ENCODE data around the gene SMYD3. TPM values are rescaled to one million over a fixed set of nuclear protein-coding genes. Genes with fewer than 3 reads are reported as not detected.
A peak's percentile ranks its signal among the peaks of the same experiment; 100 is the strongest.

Gene SMYD3
- polyA plus RNA-seq, 2 of the 4 experiments (the other 2 are of a cell fraction) = 18.2 to 35.2 TPM

GRCh38 chr1:246139745-246140182, 367.3 kb downstream of the SMYD3 start (continued):
- TF ChIP-seq HOXB5 (CRISPR knock-in tag; IDR thresholded peaks at IDR 0.05) = no peak
- TF ChIP-seq KDM1A (IDR thresholded peaks at IDR 0.05; ENCODE audit: low read depth) = no peak
- no peak for TF ChIP-seq NPAS2 (CRISPR knock-in tag; IDR thresholded peaks at IDR 0.05; ENCODE audit: borderline replicate concordance)
- no peak for TF ChIP-seq RAD21 (conservative IDR thresholded peaks at IDR 0.05 in 1 of 2, IDR thresholded peaks at IDR 0.05 in 1 of 2)
- TF ChIP-seq ATOH8 (CRISPR knock-in tag; IDR thresholded peaks at IDR 0.05; ENCODE audit: low read depth) = no peak
- no peak for TF ChIP-seq FOSB (CRISPR knock-in tag; IDR thresholded peaks at IDR 0.05)
- TF ChIP-seq RCOR1 (IDR thresholded peaks at IDR 0.05; ENCODE audit: low read depth, low read length) = no peak
- TF ChIP-seq JUNB (IDR thresholded peaks at IDR 0.05) = peak; percentile 98
- TF ChIP-seq MAZ (IDR thresholded peaks at IDR 0.05; ENCODE audit: borderline replicate concordance, low read depth, low read length) = no peak
- TF ChIP-seq JUN (IDR thresholded peaks at IDR 0.05) = peak; percentile 83 to 84; a peak in 4 of 5 replicates
- TF ChIP-seq RARB (CRISPR knock-in tag; IDR thresholded peaks at IDR 0.05) = no peak
- no peak for TF ChIP-seq POLR2A (IDR thresholded peaks at IDR 0.05; ENCODE audit: low read length)
- TF ChIP-seq, protein P1, sequence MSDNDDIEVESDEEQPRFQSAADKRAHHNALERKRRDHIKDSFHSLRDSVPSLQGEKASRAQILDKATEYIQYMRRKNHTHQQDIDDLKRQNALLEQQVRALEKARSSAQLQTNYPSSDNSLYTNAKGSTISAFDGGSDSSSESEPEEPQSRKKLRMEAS (IDR thresholded peaks at IDR 0.05) = peak; percentile 43; the same call in 1 of the 2 replicates
- TF ChIP-seq HOXA7 (CRISPR knock-in tag; IDR thresholded peaks at IDR 0.05) = no peak
- peak; percentile 49; the same call in 1 of the 2 replicates for TF ChIP-seq HES2 (IDR thresholded peaks at IDR 0.05)
- no peak for TF ChIP-seq ZC3H11A (IDR thresholded peaks at IDR 0.05)
- TF ChIP-seq REST (IDR thresholded peaks at IDR 0.05) = no peak
- TF ChIP-seq SREBF2 (IDR thresholded peaks at IDR 0.05) = no peak
- TF ChIP-seq CHD2 (IDR thresholded peaks at IDR 0.05; ENCODE audit: low read length, partially characterized antibody) = no peak
- TF ChIP-seq, protein P2, sequence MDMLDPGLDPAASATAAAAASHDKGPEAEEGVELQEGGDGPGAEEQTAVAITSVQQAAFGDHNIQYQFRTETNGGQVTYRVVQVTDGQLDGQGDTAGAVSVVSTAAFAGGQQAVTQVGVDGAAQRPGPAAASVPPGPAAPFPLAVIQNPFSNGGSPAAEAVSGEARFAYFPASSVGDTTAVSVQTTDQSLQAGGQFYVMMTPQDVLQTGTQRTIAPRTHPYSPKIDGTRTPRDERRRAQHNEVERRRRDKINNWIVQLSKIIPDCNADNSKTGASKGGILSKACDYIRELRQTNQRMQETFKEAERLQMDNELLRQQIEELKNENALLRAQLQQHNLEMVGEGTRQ (IDR thresholded peaks at IDR 0.05) = no peak
- TF ChIP-seq RFX5 (IDR thresholded peaks at IDR 0.05) = no peak
- TF ChIP-seq HEYL (CRISPR knock-in tag; IDR thresholded peaks at IDR 0.05) = no peak
- TF ChIP-seq TP53 (CRISPR knock-in tag; IDR thresholded peaks at IDR 0.05) = no peak
- TF ChIP-seq CEBPB (IDR thresholded peaks at IDR 0.05) = peak; percentile 70 to 76
- no peak for TF ChIP-seq NR3C1 (IDR thresholded peaks at IDR 0.05)
- TF ChIP-seq CBX2 (IDR thresholded peaks at IDR 0.05; ENCODE audit: borderline replicate concordance, low read depth) = no peak

GRCh38 chr1:246138781-246139180, 368.3 kb downstream of the SMYD3 start:
- no peak for FAIRE-seq
- H3K4me3 ChIP-seq = no peak overlapping the region
- 91% methylated on average over 2 of the region's 2 CpGs for WGBS (ENCODE audit: missing lambda C conversion rate)
- H3K4me1 ChIP-seq = peaks cover 44% of the 10 kb centered on the region
- no peak for ATAC-seq
- peak overlapping the region; percentile 56; the same call in 2 of the 3 replicates for H3K4me2 ChIP-seq
- POLR2A ChIA-PET = no interaction called here
- no peak for DNase-seq (ENCODE audit: low read depth in 1 of 2, low spot score in 1 of 2)
- no peaks in the 10 kb centered on the region for H3K9me3 ChIP-seq
- H3K27ac ChIP-seq = peak overlapping the region; percentile 56 to 75; a peak in 5 of 6 replicates
- CTCF ChIA-PET = no interaction called here
- TF ChIP-seq CBX2 (IDR thresholded peaks at IDR 0.05; ENCODE audit: borderline replicate concordance, low read depth) (no peak), ZFP36 (IDR thresholded peaks at IDR 0.05; ENCODE audit: borderline replicate concordance, partially characterized antibody) (no peak), NR3C1 (IDR thresholded peaks at IDR 0.05) (no peak), HOXB13 (CRISPR knock-in tag; IDR thresholded peaks at IDR 0.05; ENCODE audit: low read depth) (no peak), FOSL2 (IDR thresholded peaks at IDR 0.05) (no peak), FOSL2 (CRISPR knock-in tag; IDR thresholded peaks at IDR 0.05) (no peak), CBX8 (IDR thresholded peaks at IDR 0.05) (no peak), RCOR1 (IDR thresholded peaks at IDR 0.05; ENCODE audit: low read depth, low read length) (no peak), KDM1A (IDR thresholded peaks at IDR 0.05; ENCODE audit: low read depth) (no peak), KDM5A (IDR thresholded peaks at IDR 0.05) (no peak), BCL3 (IDR thresholded peaks at IDR 0.05) (no peak), POLR2A (IDR thresholded peaks at IDR 0.05; ENCODE audit: low read length) (no peak), JUN (IDR thresholded peaks at IDR 0.05) (no peak), TFCP2L1 (CRISPR knock-in tag; IDR thresholded peaks at IDR 0.05) (no peak), HOXA7 (CRISPR knock-in tag; IDR thresholded peaks at IDR 0.05) (no peak)
